HepG2 (cell line): ENCODE results near the gene ATG2B.

Source experiments
- CCAR2 ChIP-seq: fragments of 200-400 bp; formaldehyde crosslinking; optimal IDR thresholded peaks from 2 replicates; pipeline ENCODE3; 2018; ENCODE audit warnings: low read depth, mild to moderate bottlenecking, low read length, moderate library complexity
- EZH2 ChIP-seq: conservative IDR thresholded peaks from 2 replicates; pipeline ENCODE4 v1.6.1; 2012; ENCODE audit warnings: mild to moderate bottlenecking, low read depth, low read length, moderate library complexity
- FOXM1 ChIP-seq: sonication (generic); formaldehyde crosslinking; IDR thresholded peaks from 2 replicates; pipeline ENCODE4 v1.5.0; 2020; ENCODE audit warnings: missing genetic modification reagents
- SMARCC2 ChIP-seq: fragments of 450-650 bp; IDR thresholded peaks from 2 replicates; pipeline ENCODE4 v1.6.1; 2017; ENCODE audit warnings: antibody characterized with exemption, mild to moderate bottlenecking
- TGIF2 ChIP-seq: IDR thresholded peaks from 2 replicates; pipeline ENCODE4 v1.6.1; 2016; ENCODE audit warnings: control low read depth, missing compliant biosample characterization
- ZNF670 ChIP-seq: sonication (generic); formaldehyde crosslinking; IDR thresholded peaks from 2 replicates; pipeline ENCODE4 v1.8.0; 2022; ENCODE audit warnings: mild to moderate bottlenecking, missing genetic modification reagents, borderline replicate concordance
- ZNF678 ChIP-seq: sonication (generic); formaldehyde crosslinking; IDR thresholded peaks from 2 replicates; pipeline ENCODE4 v1.4.0; 2020; ENCODE audit warnings: mild to moderate bottlenecking, missing genetic modification reagents
- TF ChIP-seq, protein P1 (sequence below): sonication (generic); formaldehyde crosslinking; IDR thresholded peaks from 2 replicates; pipeline ENCODE4 v1.5.0; 2020; ENCODE audit warnings: mild to moderate bottlenecking, missing genetic modification reagents, moderate library complexity
- TF ChIP-seq, protein P2 (sequence below): sonication (generic); formaldehyde crosslinking; IDR thresholded peaks from 2 replicates; pipeline ENCODE4 v1.4.0; 2020; ENCODE audit warnings: missing genetic modification reagents
- TF ChIP-seq, protein P3 (sequence below): IDR thresholded peaks from 2 replicates; pipeline ENCODE4 v1.6.1; 2012; ENCODE audit warnings: low read length, improper control_type of control experiment
- TF ChIP-seq, protein P4 (sequence below): fragments of 450-650 bp; IDR thresholded peaks from 2 replicates; pipeline ENCODE4 v1.6.1; 2016

DNA sequence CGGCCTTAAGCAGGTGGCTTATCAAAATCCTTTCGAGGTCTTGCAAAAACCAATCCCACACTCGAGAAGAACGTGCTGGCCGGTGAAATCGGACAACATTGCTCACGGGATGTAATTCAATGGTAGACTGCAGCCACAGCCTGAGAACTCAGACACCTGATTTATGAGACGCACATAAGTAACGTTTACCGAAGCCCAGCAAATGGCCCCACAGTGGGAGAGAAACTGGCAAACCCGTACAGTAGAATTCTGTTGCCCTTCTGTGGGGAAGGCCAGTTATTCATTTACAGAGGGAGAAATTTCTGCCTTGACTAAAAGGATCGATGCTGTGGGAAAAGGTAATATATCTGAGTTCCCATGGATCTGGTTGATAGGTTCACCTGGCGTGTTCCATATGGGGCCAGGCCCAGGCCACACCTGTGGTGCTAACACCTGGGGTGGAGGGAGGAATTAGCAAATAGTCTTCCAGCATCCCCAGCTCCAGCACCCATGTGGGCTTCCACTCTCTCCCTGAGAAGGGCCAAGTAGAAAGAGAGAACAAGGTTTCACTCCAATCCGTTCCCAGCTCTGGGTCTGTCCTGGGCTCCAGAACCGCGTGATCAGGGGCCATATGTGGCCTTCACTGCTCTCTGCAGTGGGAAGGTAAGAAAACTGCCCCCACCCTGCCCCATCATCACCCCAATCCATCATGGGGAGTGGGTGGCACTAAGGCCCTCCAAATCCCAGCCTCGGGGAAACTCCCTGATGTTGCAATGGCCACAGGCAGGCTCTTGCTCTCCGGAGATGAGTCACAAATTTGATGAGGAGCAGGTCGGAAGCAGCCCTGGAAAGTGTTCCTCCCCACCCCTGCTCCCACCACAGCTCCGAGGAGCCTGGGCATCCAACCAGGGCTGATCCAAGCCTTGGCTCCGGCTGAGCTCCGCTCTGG, 94.4 kb downstream of the ATG2B start:
- TF ChIP-seq, protein P1, sequence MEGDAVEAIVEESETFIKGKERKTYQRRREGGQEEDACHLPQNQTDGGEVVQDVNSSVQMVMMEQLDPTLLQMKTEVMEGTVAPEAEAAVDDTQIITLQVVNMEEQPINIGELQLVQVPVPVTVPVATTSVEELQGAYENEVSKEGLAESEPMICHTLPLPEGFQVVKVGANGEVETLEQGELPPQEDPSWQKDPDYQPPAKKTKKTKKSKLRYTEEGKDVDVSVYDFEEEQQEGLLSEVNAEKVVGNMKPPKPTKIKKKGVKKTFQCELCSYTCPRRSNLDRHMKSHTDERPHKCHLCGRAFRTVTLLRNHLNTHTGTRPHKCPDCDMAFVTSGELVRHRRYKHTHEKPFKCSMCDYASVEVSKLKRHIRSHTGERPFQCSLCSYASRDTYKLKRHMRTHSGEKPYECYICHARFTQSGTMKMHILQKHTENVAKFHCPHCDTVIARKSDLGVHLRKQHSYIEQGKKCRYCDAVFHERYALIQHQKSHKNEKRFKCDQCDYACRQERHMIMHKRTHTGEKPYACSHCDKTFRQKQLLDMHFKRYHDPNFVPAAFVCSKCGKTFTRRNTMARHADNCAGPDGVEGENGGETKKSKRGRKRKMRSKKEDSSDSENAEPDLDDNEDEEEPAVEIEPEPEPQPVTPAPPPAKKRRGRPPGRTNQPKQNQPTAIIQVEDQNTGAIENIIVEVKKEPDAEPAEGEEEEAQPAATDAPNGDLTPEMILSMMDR (CRISPR knock-in tag), result no peak
- TF ChIP-seq ZNF670 (CRISPR knock-in tag) (no peak; the same call in 1 of the 2 replicates), EZH2 (no peak), FOXM1 (CRISPR knock-in tag) (no peak), ZNF678 (CRISPR knock-in tag) (no peak), SMARCC2 (no peak), CCAR2 (no peak), TGIF2 (CRISPR knock-in tag) (no peak)
- TF ChIP-seq, protein P2, sequence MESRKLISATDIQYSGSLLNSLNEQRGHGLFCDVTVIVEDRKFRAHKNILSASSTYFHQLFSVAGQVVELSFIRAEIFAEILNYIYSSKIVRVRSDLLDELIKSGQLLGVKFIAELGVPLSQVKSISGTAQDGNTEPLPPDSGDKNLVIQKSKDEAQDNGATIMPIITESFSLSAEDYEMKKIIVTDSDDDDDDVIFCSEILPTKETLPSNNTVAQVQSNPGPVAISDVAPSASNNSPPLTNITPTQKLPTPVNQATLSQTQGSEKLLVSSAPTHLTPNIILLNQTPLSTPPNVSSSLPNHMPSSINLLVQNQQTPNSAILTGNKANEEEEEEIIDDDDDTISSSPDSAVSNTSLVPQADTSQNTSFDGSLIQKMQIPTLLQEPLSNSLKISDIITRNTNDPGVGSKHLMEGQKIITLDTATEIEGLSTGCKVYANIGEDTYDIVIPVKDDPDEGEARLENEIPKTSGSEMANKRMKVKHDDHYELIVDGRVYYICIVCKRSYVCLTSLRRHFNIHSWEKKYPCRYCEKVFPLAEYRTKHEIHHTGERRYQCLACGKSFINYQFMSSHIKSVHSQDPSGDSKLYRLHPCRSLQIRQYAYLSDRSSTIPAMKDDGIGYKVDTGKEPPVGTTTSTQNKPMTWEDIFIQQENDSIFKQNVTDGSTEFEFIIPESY (CRISPR knock-in tag), result no peak
- TF ChIP-seq, protein P3, sequence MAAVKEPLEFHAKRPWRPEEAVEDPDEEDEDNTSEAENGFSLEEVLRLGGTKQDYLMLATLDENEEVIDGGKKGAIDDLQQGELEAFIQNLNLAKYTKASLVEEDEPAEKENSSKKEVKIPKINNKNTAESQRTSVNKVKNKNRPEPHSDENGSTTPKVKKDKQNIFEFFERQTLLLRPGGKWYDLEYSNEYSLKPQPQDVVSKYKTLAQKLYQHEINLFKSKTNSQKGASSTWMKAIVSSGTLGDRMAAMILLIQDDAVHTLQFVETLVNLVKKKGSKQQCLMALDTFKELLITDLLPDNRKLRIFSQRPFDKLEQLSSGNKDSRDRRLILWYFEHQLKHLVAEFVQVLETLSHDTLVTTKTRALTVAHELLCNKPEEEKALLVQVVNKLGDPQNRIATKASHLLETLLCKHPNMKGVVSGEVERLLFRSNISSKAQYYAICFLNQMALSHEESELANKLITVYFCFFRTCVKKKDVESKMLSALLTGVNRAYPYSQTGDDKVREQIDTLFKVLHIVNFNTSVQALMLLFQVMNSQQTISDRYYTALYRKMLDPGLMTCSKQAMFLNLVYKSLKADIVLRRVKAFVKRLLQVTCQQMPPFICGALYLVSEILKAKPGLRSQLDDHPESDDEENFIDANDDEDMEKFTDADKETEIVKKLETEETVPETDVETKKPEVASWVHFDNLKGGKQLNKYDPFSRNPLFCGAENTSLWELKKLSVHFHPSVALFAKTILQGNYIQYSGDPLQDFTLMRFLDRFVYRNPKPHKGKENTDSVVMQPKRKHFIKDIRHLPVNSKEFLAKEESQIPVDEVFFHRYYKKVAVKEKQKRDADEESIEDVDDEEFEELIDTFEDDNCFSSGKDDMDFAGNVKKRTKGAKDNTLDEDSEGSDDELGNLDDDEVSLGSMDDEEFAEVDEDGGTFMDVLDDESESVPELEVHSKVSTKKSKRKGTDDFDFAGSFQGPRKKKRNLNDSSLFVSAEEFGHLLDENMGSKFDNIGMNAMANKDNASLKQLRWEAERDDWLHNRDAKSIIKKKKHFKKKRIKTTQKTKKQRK, result no peak
- TF ChIP-seq, protein P4, sequence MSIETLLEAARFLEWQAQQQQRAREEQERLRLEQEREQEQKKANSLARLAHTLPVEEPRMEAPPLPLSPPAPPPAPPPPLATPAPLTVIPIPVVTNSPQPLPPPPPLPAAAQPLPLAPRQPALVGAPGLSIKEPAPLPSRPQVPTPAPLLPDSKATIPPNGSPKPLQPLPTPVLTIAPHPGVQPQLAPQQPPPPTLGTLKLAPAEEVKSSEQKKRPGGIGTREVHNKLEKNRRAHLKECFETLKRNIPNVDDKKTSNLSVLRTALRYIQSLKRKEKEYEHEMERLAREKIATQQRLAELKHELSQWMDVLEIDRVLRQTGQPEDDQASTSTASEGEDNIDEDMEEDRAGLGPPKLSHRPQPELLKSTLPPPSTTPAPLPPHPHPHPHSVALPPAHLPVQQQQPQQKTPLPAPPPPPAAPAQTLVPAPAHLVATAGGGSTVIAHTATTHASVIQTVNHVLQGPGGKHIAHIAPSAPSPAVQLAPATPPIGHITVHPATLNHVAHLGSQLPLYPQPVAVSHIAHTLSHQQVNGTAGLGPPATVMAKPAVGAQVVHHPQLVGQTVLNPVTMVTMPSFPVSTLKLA, result no peak
